Panc1 (cell line): ENCODE data around the gene ARHGAP6. TPM values are rescaled to one million over a fixed set of nuclear protein-coding genes. Genes with fewer than 3 reads are reported as not detected.

ENCODE experiments used
- ATAC-seq: fragments of 200-7000 bp; cut with Tn5 transposase; 2 replicates; pipeline ENCODE4 v1.9.1; 2020; ENCODE audit warnings: mild to moderate bottlenecking, moderate library complexity
- BruUV-seq: library from RNA; stranded (reverse); fragments of 400-500 nt; replicated peaks from 2 replicates; lab custom pipeline; 2021; lab: Mats Ljungman, UMichigan
- CTCF ChIA-PET: fragments of 300-600 bp; sonication (Branson Sonifier 250); formaldehyde crosslinking; loops from one replicate; lab custom pipeline; 2022; ENCODE audit warnings: antibody characterized with exemption; lab: Charles Lee
- POLR2A ChIA-PET: fragments of 300-600 bp; sonication (Branson Sonifier 250); formaldehyde crosslinking; loops from one replicate; lab custom pipeline; 2022; ENCODE audit warnings: antibody characterized with exemption; lab: Charles Lee
- DNase-seq: peaks from one replicate; pipeline ENCODE4 v3.0.0-alpha.2; 2010; ENCODE audit warnings: low read depth, low spot score
- H3K27ac ChIP-seq: 2 replicates; pipeline ENCODE4 v1.5.1; 2011; ENCODE audit warnings: mild to moderate bottlenecking, low read length, inconsistent platforms
- H3K27me3 ChIP-seq: fragments of 200-500 bp; sonication (Bioruptor generic); 2 replicates; pipeline ENCODE4 v1.6.0; 2014; ENCODE audit warnings: low read length, inconsistent platforms; ENCODE audit not compliant: control insufficient read depth, insufficient read depth
- H3K36me3 ChIP-seq: fragments of 200-500 bp; sonication (Bioruptor generic); 2 replicates; pipeline ENCODE4 v1.5.1; 2014; ENCODE audit warnings: inconsistent platforms, mild to moderate bottlenecking, low read length, moderate library complexity; ENCODE audit not compliant: control insufficient read depth, insufficient read depth
- H3K4me1 ChIP-seq: 2 replicates; pipeline ENCODE4 v1.5.1; 2011; ENCODE audit warnings: inconsistent platforms, mild to moderate bottlenecking, low read length, moderate library complexity; ENCODE audit not compliant: control insufficient read depth, insufficient read depth
- H3K4me3 ChIP-seq, 2 experiments: 2 replicates each; pipeline ENCODE4 v1.5.1; 2011 to 2012; ENCODE audit warnings: low read depth in 2 of 2, low read length in 2 of 2, mild to moderate bottlenecking in 2 of 2, inconsistent platforms in 1 of 2, moderate library complexity in 1 of 2
- H3K9me3 ChIP-seq: fragments of 200-500 bp; sonication (Bioruptor generic); 2 replicates; pipeline ENCODE4 v1.5.1; 2014; ENCODE audit warnings: low read depth, mild to moderate bottlenecking, inconsistent platforms, low read length, moderate library complexity; ENCODE audit not compliant: control insufficient read depth, insufficient read depth
- POLR2AphosphoS5 ChIP-seq: IDR thresholded peaks from 2 replicates; pipeline ENCODE4 v1.6.1; 2012; ENCODE audit warnings: mild to moderate bottlenecking, low read depth, low read length, moderate library complexity
- REST ChIP-seq, 2 experiments: IDR thresholded peaks; 2 replicates each; pipeline ENCODE4 v1.6.1; 2011 to 2012; ENCODE audit warnings: low read depth in 2 of 2, control low read depth in 1 of 2, low read length in 1 of 2, mild to moderate bottlenecking in 1 of 2, moderate library complexity in 1 of 2; ENCODE audit not compliant: insufficient read depth in 1 of 2
- SIN3A ChIP-seq: IDR thresholded peaks from 2 replicates; pipeline ENCODE4 v1.6.1; 2012; ENCODE audit warnings: low read depth, mild to moderate bottlenecking, low read length, moderate library complexity, borderline replicate concordance; ENCODE audit not compliant: insufficient read depth
- TCF7L2 ChIP-seq: IDR thresholded peaks from 2 replicates; pipeline ENCODE4 v1.6.1; 2011; ENCODE audit warnings: mild to moderate bottlenecking, low read depth, low read length, inconsistent platforms
- in situ Hi-C: cut with HindIII; loops from 2 replicates; pipeline ENCODE4 v1.10.0; 2016; ENCODE audit warnings: low sequenced_read_pairs, low pct_unique_long_range_greater_than_20kb
- intact Hi-C: fragments of 100-400 bp; cut with micrococcal nuclease; formaldehyde crosslinking; loops from one replicate; pipeline ENCODE4 v1.10.0; 2022; ENCODE audit not compliant: unreplicated experiment
- total RNA-seq: library from RNA; stranded (reverse); gene quantifications from one replicate; pipeline ENCODE4 v1.2.1, GENCODE V29; 2021; ENCODE audit not compliant: unreplicated experiment
- TF ChIP-seq, protein P1 (sequence below): fragments of 450-650 bp; IDR thresholded peaks from 2 replicates; pipeline ENCODE4 v1.5.1; 2017; ENCODE audit warnings: mild to moderate bottlenecking

The ARHGAP6 gene
- total RNA-seq, 1 experiment from 2014 or later, result 0.13 TPM

GRCh38 chrX:11347300-11347699 lies 318.4 kb downstream of the ARHGAP6 start:
- in situ Hi-C loops (no loop called here), intact Hi-C loops (no loop called here)
- ChIA-PET POLR2A (no interaction called here), CTCF (no interaction called here)
- TF ChIP-seq SIN3A, result no peak
- no peak for TF ChIP-seq REST (IDR thresholded peaks at IDR 0.05; ENCODE audit: insufficient read depth in 1 of 2, low read depth in 2 of 2, low read length in 1 of 2)
- TF ChIP-seq TCF7L2, result no peak
- no peak for TF ChIP-seq POLR2AphosphoS5
- TF ChIP-seq, protein P1, sequence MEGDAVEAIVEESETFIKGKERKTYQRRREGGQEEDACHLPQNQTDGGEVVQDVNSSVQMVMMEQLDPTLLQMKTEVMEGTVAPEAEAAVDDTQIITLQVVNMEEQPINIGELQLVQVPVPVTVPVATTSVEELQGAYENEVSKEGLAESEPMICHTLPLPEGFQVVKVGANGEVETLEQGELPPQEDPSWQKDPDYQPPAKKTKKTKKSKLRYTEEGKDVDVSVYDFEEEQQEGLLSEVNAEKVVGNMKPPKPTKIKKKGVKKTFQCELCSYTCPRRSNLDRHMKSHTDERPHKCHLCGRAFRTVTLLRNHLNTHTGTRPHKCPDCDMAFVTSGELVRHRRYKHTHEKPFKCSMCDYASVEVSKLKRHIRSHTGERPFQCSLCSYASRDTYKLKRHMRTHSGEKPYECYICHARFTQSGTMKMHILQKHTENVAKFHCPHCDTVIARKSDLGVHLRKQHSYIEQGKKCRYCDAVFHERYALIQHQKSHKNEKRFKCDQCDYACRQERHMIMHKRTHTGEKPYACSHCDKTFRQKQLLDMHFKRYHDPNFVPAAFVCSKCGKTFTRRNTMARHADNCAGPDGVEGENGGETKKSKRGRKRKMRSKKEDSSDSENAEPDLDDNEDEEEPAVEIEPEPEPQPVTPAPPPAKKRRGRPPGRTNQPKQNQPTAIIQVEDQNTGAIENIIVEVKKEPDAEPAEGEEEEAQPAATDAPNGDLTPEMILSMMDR, result no peak
- no TSS peak for BruUV-seq
- no peaks in the 10 kb centered on the region for H3K9me3 ChIP-seq
- no peaks in the 10 kb centered on the region for H3K27me3 ChIP-seq
- ATAC-seq (no peak), DNase-seq (no peak)
- H3K4me3 ChIP-seq, result no peak overlapping the region
- H3K27ac ChIP-seq, result no peak overlapping the region
- no peaks in the 10 kb centered on the region for H3K36me3 ChIP-seq
- H3K4me1 ChIP-seq, result no peaks in the 10 kb centered on the region

DNA sequence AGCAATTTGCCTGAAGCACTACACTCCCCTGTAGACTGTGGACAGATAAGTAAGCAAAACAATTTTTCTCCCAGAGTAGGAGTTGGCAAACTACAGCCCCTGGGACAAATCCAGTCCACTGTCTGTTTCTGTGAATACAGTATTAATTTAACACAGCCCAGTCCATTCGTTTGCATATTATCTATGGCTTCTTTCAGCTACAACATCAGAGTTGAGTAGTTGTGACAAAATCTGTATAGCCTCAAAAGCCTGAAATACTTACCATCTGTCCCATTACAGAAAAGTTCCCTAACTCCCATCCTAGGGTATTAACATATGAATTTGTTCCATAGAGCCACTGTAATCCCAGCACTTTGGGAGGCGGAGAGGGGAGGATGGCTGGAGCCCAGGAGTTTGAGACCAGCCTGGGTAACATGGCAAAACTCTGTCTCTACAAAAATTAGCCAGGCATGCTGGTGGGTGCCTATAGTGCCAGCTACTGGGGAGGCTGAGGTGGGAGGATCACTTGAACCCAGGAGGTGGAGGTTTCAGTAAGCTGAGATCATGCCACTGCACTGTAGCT lies 319.5 kb downstream of the ARHGAP6 start:
- BruUV-seq, result no TSS peak
- TF ChIP-seq SIN3A (no peak), REST (IDR thresholded peaks at IDR 0.05; ENCODE audit: insufficient read depth in 1 of 2, low read depth in 2 of 2, low read length in 1 of 2) (no peak), TCF7L2 (no peak), POLR2AphosphoS5 (no peak)
- TF ChIP-seq, protein P1, result no peak
- in situ Hi-C loops, result no loop called here
- Histone ChIP-seq H3K27ac (no peak overlapping the region), H3K4me1 (no peaks in the 10 kb centered on the region), H3K27me3 (no peaks in the 10 kb centered on the region), H3K36me3 (no peaks in the 10 kb centered on the region), H3K9me3 (no peaks in the 10 kb centered on the region), H3K4me3 (no peak overlapping the region)
- DNase-seq (no peak), ATAC-seq (no peak)
- intact Hi-C loops, result no loop called here
- ChIA-PET CTCF (no interaction called here), POLR2A (no interaction called here)
